ENCODE data around the gene SNCA.

Gene SNCA

GRCh38 chr4:89821612-89822011 is 15.3 kb downstream of the SNCA start:
- Histone ChIP-seq H3K4me3 (ENCODE audit: low read depth, low read length) (no peak overlapping the region), H3K36me3 (ENCODE audit: control insufficient read depth in 2 of 2, insufficient read depth in 1 of 2, low read length in 2 of 2) (peaks cover 0 to 21% of the 10 kb centered on the region in 2 experiments; a peak in 2 of 3 replicates), H3K27ac (ENCODE audit: extremely low read depth, low read depth, low read length) (no peak overlapping the region), H3K9me3 (ENCODE audit: control insufficient read depth, insufficient read depth, low read depth, low read length) (no peaks in the 10 kb centered on the region), H3K4me1 (ENCODE audit: control insufficient read depth, insufficient read depth, low read length) (no peaks in the 10 kb centered on the region)
- ChIA-PET POLR2A (no interaction called here), CTCF (no interaction called here)
- TF ChIP-seq ZNF404 (tag by site-specific recombination; IDR thresholded peaks at IDR 0.05) (no peak), GLIS1 (tag by site-specific recombination; IDR thresholded peaks at IDR 0.05) (no peak)

GRCh38 chr4:89820010-89820409 is 17.0 kb downstream of the SNCA start:
- Histone ChIP-seq H3K27ac (ENCODE audit: extremely low read depth, low read depth, low read length) (no peak overlapping the region), H3K4me3 (ENCODE audit: low read depth, low read length) (no peak overlapping the region), H3K9me3 (ENCODE audit: control insufficient read depth, insufficient read depth, low read depth, low read length) (no peaks in the 10 kb centered on the region), H3K4me1 (ENCODE audit: control insufficient read depth, insufficient read depth, low read length) (no peaks in the 10 kb centered on the region), H3K36me3 (ENCODE audit: control insufficient read depth in 2 of 2, insufficient read depth in 1 of 2, low read length in 2 of 2) (peaks cover 0 to 18% of the 10 kb centered on the region in 2 experiments; a peak in 2 of 3 replicates)
- ChIA-PET CTCF (no interaction called here), POLR2A (no interaction called here)
- no peak for TF ChIP-seq ZBTB49 (tag by site-specific recombination; IDR thresholded peaks at IDR 0.05; ENCODE audit: low read depth)
- no peak for TF ChIP-seq EGR2 (tag by site-specific recombination; IDR thresholded peaks at IDR 0.05; ENCODE audit: low read depth)
- no peak for TF ChIP-seq ZNF274 (IDR thresholded peaks at IDR 0.05; ENCODE audit: low read length)
- no peak for TF ChIP-seq ZNF274 (tag by site-specific recombination; IDR thresholded peaks at IDR 0.05; ENCODE audit: borderline replicate concordance)
- TF ChIP-seq ZNF704 (tag by site-specific recombination; IDR thresholded peaks at IDR 0.05) = no peak
- no peak for TF ChIP-seq CTCF (tag by site-specific recombination; IDR thresholded peaks at IDR 0.05)
- TF ChIP-seq BCL6B (tag by site-specific recombination; IDR thresholded peaks at IDR 0.05) = no peak

GRCh38 chr4:89814362-89814761 is 22.6 kb downstream of the SNCA start:
- POLR2A ChIA-PET = no interaction called here

More at GRCh38 chr4:89814362-89814761, 22.6 kb downstream of the SNCA start:
- CTCF ChIA-PET = interaction anchor here (0.6 kb wide), 1 partner anchor 14 kb away, joined by 4 read pairs; no protein-coding TSS in a partner anchor
- no peaks in the 10 kb centered on the region for H3K9me3 ChIP-seq (ENCODE audit: control insufficient read depth, insufficient read depth, low read depth, low read length)
- TF ChIP-seq ATF2 (tag by site-specific recombination; IDR thresholded peaks at IDR 0.05; ENCODE audit: low read depth) = peak; percentile 66
- no peak for TF ChIP-seq ZNF704 (tag by site-specific recombination; IDR thresholded peaks at IDR 0.05)
- no peak overlapping the region for H3K4me3 ChIP-seq (ENCODE audit: low read depth, low read length)
- H3K27ac ChIP-seq (ENCODE audit: extremely low read depth, low read depth, low read length) = no peak overlapping the region
- no peaks in the 10 kb centered on the region for H3K4me1 ChIP-seq (ENCODE audit: control insufficient read depth, insufficient read depth, low read length)
- H3K36me3 ChIP-seq (ENCODE audit: control insufficient read depth in 2 of 2, insufficient read depth in 1 of 2, low read length in 2 of 2) = no peaks in the 10 kb centered on the region

Data from HEK293 (cell line).